GM21619 (cell line): ENCODE results near the gene PRDM15.

ENCODE experiments used
- ATAC-seq: cut with Tn5 transposase; IDR thresholded peaks from one replicate; pipeline ENCODE4 v1.9.1; 2021; ENCODE audit not compliant: unreplicated experiment

Gene PRDM15

DNA sequence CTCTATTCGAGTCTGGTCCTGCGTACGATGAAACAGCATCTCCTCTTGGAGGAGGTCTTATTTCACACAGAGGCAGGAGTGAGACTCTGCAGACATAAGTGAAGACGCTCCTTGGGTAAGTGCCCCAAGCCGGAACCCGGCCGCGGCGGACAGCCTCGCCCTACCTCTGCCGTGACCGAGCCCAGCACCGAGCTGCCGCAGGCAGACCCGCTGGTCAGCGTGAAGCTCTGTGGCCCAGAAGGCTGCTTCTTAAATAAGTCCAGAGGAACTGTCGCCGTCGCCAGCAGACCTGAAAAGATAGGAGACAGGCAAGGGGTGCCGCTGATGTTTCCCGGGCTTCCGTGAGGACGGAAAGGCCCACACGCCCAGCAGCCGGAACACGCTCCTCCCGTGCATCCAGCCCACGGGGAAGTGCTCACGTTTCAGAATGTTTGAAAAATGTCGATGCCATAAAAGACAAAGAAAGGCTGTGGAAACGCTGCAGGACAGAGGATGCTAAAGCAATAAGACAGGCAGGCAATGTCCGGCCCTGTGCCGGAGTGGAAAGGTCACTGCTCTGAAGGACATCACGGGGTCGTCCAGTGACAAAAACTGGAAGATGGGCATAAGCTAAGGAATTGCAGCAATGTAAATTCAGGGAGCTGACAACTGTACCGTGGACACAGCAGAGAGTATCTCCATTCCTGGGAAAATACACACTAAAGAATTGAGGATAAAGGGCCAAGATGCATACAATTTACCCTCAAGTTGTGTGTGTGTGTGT is 28.5 kb upstream of the PRDM15 start:
- no peak for ATAC-seq

DNA sequence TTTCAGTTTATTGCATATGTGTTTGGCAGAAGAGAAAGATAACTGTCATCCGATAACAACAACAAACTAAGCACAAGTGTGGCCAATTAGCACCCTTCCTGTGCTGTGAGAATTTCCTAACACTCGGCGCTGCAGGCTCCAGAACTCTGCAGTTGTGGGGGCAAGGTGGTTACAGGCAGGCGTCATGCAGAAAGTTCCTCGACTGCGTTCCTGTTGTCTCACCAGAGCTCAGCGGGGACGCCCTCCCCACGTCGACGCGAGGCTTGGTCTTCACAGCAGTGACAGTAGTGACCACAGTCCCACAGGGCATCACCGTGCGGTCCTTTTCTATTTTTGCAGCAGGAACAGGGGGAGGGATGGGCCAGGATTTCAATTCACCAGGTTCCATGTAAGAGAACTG is 27.6 kb upstream of the PRDM15 start:
- no peak for ATAC-seq

- ATAC-seq = no peak
These were observed 24.6 kb upstream of the PRDM15 start for GRCh38 chr21:41903559-41904351.

GRCh38 chr21:41902946-41903345 is 23.8 kb upstream of the PRDM15 start:
- ATAC-seq = no peak

DNA sequence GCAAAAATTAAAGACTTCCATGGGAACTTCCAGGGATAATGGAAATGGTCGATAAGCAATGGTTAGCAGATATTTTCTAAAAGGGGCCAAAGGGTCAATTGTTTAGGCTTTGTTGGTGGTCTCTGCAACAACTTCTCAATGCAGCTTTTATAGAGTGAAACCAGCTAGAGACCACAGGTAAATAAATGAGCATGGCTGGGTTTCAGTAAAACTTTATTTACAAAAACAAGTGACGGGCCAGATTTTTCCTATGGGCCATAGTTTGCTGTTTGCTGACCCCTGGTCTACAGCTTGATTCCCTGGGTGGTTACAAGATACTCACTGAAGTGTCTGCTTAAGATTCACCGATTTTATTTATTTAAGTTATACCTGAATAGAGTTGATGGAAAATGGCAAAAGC is 22.6 kb upstream of the PRDM15 start:
- ATAC-seq = no peak

DNA sequence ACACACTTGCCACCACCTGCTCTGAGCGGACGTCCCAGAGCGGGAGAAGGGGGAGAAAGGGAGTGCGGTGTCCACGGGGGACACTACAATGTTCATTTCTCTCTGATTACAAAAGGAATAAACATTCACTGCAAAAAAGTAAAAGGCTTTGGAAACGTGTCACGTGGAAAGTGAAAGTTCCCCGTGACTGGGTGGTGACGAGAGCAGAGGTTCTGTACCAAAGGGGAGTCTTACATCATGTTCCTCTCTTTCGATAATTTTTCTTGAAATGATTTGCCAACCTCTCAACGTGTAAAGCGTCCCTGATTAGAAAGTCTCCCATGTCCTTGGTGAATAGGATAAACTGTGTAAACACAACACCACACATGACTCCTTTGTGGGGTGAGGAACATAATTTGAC is 22.0 kb upstream of the PRDM15 start:
- ATAC-seq = no peak

GRCh38 chr21:41900401-41900800 is 21.3 kb upstream of the PRDM15 start:
- no peak for ATAC-seq

GRCh38 chr21:41899426-41900202 is 20.5 kb upstream of the PRDM15 start:
- no peak for ATAC-seq

DNA sequence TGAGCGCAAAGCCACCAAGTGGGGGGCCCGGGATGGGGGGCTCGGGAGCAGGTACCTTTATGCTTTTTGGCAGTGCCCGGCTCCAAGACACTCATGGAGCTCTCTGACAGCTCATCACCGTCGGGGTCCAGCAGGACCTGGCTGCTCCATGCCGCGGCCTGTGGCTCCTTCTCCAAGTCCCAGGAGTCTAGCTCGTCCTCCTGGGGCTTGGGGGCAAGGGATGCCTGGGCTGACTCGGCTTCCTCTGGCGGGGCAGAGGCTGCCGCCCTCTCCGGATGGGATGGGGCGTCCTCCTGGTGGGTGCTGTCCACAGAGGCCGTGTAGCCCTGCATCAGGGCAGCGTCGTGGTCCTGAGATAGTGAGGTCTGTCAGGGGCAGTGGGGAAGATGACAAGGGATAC is 19.9 kb upstream of the PRDM15 start:
- no peak for ATAC-seq

- ATAC-seq = no peak
These were observed 18.6 kb upstream of the PRDM15 start for GRCh38 chr21:41897700-41898099.

GRCh38 chr21:41897047-41897669 is 18.0 kb upstream of the PRDM15 start:
- no peak for ATAC-seq

- ATAC-seq = no peak
These were observed 16.7 kb upstream of the PRDM15 start for GRCh38 chr21:41895643-41896493.

GRCh38 chr21:41894922-41895557 is 15.9 kb upstream of the PRDM15 start:
- no peak for ATAC-seq

DNA sequence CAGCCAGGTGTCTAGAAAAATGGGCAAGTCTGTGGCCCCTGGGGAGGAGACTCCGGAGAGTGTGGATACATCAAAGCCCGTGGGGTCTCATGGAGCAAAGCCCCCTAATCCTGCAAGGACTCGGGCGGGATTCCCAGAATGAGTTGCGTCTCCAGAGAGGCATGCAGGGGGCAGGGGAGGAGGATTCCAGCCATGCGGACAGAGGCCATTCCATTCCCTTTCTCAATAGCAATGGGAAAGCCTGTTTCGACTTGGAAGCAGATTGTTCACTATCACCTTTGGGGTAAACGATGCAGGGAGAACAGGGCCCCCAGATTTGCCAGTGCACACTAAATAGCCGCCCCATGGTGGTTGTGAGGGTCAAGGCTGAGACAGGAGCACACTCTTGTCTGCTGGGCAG is 15.4 kb upstream of the PRDM15 start:
- ATAC-seq = no peak

DNA sequence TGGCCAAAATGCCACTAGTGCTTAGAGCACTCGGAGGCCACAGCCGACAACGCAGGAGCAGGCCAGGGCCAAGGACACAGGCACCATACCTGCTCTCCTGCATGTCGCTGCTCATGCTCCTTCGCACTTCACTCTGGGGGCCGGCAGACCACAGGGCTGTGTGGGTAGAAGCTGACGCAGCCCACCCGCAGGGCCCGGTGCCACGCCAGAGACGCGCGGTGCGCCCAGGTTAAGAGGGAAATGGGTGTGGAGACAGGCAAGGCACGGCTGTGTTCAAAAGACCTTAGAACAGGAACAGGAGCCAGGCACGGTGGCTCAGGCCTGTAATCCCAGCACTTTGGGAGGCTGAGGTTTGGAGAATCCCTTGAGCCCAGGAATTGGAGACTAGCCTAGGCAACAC is 13.6 kb upstream of the PRDM15 start:
- ATAC-seq = no peak

- ATAC-seq = no peak
These were observed 12.0 kb upstream of the PRDM15 start for GRCh38 chr21:41891132-41891531.

- no peak for ATAC-seq
These were observed 11.2 kb upstream of the PRDM15 start for GRCh38 chr21:41890355-41890754.

- no peak for ATAC-seq
These were observed 9.7 kb upstream of the PRDM15 start for GRCh38 chr21:41888749-41889376.

DNA sequence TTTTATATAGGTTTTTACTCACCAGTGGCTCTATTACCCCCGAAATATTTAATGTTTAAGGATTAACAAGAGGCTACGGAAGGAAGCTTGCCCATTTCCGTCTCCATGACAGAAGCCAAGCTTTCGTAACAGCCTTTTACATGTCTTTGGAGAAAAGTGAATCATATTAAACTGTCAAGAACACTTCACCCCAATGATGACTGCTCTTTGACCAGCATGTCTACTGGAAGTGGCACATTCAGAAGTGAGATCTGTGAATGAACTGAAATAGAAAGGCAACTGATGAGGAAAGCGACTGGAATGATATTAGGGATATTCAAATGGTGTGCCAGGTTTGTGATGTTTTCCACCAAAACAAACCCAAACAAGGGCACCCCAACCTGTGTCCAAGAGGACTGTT is 8.5 kb upstream of the PRDM15 start:
- no peak for ATAC-seq
